ENCODE data around the gene NELL1.
"Not testable (repeated sequence)": the region's sequence is repeated elsewhere in the genome, so short reads cannot be mapped to it uniquely, and the experiment has no call there.

Gene NELL1

DNA sequence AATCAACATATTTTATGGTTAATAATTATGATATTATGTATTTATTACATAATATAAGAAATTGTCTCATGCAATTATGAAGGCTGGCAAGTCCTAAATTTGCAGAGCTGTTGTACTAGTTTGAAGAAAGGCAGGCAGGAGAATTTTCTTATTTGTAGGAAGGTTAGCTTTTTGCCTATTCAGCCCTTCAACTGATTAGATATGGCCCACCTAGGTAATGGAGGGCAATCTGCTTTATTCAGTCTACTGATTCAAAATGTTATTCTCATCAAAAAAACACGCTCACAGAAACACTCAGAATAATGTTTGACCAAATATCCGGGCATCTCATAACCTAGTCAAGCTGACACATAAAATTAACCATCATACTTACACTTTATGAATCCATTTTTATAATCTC, 589.0 kb downstream of the NELL1 start:
- no peak for DNase-seq

DNA sequence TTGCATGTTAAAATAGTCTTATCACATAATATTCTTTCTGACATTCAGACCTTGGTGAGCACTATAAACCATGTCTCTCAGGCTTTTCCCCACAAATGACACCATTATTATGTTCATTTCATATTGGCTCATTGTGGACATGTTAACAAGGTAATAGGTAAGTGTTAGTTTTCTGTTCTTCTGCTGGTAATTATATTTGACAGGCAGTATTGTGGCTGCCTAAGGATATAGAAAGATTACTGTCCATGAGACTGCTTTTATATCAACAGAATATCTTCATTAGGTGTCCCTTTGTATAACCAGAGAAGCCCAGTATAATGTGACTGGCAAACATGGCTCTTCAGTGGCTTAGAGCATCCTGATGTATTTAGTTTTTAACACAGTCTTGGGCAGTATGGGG, 590.7 kb downstream of the NELL1 start:
- no peak for DNase-seq

DNA sequence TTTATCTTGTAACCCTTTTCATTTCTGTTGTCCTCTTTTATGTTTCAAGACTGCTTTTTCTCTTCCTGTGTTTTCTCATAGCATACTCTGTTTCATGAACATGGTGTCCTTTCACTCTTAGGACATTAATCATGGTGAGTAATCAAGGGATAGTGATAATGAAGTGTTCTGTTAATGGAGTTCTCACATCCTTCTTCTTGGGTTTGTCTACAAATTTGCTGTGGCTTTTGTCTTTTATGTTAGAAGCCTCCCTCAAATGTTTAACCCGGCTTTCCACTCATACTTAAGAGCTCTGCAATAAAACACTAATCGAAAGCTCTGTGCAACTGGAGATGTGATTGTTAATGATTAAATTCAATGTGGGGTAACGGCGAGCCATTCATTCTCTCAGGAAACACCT, 593.6 kb downstream of the NELL1 start:
- DNase-seq: no peak

DNA sequence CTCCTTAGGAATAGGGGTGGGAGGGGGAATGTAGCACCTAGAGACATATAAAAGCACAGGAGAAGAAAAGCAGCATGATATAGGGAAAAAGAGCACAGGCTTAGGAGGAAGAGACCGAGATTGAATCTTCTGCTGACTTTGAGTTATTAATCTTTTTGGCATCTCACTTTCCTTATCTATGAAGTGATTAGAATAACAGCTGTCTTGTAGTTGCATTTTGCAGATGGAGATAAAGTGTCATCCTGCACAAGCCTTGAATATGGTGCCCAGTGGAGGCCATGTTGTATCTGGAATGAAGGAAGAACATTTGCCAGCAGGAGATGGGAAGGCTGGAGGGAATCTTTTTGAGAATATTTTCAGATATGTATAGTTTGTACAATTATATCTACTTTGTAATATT, 594.7 kb downstream of the NELL1 start:
- no peak for DNase-seq

DNA sequence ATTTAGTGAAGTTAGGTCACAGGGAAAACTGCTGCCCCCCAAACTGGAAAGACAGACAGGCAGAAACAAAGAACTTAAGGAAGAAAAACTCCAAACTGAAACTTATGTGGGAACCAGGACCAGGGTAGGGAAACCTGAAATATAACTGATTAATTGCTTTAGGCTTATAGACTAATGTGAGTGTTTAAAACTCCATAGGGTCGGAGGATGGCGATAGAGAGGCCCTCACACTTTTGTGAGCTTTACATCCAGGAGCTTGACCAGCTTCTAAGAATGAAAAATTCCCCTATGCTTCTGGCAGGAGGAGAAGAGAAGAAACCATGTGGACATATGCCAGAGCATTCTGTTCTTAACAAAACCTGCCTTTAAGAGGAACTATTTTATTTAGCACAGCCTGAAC, 598.6 kb downstream of the NELL1 start:
- no peak for DNase-seq

DNA sequence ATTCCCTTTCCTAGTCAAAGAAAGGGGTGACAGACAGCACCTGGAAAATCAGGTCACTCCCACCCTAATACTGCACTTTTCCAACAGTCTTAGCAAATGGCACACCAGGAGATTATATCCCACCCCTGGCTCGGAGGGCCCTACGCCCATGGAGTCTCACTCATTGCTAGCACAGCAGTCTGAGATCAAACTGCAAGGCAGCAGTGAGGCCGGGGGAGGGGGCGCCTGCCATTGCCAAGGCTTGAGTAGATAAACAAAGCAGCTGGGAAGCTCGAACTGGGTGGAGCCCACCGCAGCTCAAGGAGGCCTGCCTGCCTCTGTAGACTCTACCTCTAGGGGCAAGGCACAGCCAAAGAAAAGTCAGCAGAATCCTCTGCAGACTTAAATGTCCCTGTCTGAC, 602.8 kb downstream of the NELL1 start:
- DNase-seq: not testable (repeated sequence)

DNA sequence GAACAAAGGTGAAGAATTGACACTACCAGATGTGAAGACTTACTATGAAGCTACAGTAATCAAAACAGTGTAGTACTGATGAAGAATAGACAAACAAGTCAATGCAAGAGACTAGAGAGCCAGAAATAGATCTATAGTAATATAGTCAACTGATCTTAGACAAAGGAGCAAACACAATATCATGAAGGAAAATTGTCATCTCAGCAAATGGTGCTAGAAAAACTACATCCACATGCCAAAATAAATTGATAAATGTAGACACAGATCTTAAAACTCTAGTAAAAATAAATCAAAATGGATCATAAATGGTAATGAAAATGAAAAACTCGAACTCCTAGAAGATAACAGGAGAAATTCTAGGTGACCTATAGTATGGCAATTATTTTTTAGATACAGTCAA, 609.5 kb downstream of the NELL1 start:
- no peak for DNase-seq

DNA sequence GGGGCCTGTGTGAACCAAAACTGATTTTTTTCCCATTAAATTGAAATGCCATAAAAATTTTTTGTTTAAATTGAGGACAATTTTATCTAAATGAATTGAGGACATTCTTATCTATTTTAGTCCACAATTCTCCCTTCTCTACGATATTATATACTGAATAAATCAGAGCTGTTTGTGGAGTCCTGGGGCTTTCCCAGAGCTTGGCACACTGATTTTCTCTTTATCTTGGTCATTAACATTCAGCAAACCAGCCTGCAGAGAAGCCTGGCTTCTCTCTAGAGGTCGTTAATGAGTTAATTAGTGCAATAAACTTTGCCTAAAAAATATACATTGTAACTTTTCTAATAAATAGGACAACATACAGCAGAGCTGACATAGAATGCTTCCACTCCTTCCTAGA, 615.7 kb downstream of the NELL1 start:
- no peak for DNase-seq

DNA sequence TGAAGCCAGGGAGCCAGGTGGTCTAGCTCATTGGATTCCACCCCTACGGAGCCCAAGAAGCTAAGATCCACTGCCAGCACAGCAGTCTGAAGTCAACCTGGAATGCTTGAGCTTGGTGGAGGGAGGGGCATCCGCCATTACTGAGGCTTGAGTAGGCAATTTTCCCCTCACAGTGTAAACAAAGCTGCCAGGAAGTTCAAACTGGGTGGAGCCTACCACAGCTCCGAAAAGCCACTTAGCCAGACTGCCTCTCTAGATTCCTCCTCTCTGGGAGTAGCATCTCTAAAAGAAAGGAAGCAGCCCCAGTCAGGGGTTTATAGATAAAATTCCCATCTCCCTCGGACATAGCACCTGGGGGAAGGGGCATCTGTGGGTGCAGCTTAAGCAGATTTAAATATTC, 620.3 kb downstream of the NELL1 start:
- DNase-seq: no peak

DNA sequence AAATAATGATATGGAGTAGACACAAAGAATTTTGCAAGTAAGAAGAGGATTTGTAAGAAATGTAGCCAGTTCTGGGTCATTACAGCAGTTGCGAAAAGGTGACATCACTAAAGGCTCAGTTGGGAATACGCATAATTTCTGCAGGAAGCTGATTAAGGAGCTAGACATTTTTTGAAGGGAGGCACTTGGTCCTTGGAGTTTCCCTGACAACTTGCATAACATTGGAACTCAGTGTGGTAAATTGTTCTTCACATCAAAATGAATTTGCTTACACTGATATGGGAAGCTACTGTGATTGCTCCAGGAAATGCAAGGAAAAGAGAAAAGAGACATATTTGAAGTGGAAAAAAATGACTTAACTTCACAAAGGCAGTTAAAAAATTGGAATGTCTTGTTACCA, 626.1 kb downstream of the NELL1 start:
- no peak for DNase-seq

DNA sequence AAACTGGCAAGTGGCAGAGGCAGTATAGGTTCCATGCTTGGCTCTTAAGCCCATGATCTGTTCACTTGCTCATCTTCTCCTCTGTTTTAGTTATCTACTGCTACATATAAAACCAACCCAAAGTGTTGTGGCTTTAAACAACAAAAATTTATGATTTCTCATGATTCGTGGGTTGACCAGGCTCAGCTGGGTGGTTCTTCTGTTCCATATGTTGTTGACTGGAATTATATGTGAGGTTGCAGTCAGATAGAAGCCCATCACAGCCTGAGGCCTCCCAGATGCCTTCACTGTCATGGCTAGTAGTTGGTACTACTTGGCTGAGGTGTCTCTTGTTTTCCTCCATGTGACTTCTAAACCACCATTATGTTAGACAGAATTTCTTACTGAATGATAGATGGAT, 632.6 kb downstream of the NELL1 start:
- DNase-seq: no peak

DNA sequence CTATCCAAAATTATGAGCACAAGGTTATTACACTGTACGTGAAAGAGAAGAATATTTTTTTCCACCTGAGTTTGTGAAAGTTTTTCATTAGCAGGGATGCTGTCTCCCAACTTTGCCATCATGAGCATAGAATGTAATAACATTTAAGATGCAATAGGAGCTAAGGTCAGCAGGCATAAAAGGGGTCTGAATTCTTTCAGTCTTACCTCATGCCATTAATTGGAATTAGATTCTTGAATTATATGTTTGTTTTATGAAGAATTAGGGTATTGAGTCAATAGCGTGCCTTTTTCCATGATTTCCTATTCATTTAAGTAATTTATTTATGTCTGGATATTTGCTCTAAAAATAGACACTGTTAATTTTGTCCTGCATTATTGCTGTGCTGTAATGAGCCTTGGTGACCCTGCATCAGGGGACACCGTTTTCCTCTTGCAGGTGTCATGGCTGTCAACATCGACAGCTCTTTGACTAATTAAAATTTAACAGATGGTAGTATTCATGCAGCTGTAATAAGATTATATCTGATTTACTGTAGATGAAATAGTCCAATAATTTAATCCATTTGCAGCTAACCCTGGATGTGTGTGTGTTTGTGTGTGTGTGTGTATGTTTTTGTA, 637.5 kb downstream of the NELL1 start:
- no peak for DNase-seq

DNA sequence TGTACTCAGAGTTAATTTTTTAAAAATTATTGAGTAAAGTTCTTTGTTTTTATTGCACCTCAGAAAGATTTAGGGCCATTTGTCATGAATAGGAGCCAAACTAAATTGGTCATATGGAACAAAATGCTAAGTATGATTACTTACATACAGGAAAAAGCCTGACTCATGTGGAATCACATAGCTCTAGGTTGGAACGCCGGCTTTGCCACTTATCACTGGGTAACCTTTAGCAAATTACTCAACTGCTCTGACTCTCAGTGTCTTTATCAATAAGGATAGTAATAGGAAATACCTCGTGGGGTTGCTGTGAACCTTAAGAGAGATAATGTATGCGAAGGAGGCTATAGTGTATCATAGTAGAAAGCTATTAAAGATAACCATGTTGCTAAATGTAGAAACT, 638.5 kb downstream of the NELL1 start:
- DNase-seq: no peak

DNA sequence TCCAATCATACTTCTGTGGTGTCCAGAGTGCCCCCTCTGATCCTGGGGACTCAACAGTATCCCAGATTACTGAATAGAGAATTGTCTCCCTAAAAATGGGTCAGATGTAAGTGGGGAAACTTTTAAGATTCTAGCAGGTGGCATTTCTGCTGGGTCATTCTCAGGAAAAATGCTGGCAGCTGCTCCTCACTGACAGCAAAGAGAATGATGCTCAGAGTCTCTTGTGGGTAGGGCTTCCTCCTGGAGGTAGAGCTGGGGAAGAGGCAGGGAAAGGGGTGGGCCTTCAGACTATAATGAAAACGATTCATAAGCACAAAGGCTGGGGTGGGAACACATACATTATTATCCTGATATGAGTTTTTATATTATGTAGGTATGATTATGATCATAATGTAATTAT, 647.2 kb downstream of the NELL1 start:
- DNase-seq: no peak

DNA sequence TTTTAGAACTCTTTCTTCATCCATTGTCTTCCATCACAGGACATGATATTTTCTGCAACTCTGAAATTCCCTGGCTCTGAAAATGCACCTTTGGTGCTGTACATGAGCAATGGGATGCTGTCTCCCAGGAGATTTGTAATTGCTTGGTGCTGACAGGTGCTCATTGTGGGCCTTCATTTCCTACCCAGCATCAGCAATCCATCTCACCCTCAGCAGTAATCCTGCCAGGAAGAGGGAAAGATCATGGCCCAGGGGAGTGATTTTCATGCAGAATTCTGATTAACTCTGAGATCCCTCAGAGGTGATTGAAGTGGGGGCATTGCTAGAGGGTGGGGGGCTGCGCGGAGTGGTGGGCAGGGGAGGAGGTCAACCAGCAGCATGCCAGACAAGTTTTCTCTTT, 651.7 kb downstream of the NELL1 start:
- no peak for DNase-seq

DNA sequence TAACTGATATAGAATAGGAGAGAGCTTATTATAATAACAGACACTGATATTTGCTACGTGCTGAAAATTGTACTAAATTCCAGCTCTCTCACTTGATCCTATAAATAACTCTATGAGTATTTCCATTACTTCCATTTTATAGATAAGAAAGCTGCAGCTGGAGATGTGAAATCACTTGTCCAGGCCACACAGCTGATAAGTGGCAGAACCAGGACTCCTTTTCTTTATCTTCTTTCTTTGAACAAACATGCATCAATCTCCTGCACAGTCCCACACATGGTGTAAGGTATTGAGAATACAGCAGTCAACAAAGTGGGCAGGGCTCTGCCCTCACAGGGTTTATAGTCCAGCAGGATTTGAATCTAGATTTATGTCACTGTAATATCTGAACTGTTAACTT, 652.1 kb downstream of the NELL1 start:
- DNase-seq: no peak

DNA sequence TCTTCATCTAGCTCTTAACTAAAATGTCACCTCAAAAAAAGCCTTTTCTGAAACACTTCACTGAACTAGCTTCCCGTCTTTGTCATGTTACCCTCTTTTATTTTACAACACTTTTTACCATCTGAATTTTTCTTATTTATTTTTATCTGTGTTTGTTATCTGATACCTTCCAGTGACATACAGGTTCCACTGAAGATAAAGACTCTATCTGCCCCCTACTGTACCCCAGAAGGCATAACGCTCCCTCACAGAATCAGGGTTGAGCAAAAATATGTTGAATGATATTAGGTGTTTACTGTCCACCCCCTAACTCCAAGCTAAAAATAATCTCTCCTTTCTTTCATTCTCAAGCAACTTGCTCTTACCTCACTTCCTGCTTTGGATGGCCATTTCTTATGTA, 654.2 kb downstream of the NELL1 start:
- no peak for DNase-seq

DNA sequence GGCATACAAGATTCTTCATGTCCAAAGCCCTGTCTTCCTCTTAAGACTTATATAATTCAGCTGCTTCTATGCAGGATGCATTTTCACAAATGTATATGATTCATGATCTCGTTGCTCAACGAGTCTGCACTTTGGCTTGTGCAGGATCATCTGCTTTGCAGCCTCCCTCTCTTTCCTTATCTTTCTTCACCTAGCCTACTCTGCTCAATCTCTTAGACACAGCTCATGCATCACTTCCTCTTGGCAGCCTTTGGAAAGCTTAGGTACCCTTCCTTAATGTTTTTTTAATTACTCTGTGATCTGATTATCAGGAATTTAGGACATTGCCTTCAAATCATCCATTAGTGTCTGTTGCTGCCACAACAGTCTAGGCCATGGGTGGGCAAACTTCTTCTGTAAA, 673.8 kb downstream of the NELL1 start:
- DNase-seq: no peak

DNA sequence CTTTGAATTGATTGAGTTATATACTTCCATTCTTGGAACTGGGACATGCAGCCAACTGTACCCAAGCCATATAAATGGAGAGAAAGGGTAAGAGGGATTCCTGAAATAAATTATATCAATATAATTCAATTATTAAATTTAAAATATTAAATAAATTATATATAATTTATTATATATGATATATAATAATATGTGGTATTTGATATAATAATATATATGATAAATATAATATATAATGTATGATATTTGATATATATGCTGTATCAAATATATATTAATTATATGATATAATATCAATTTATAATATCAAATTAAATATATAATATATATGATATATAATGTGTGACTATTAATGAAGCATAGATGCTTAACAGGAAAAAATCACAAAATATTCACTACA, 677.0 kb downstream of the NELL1 start:
- DNase-seq: no peak

DNA sequence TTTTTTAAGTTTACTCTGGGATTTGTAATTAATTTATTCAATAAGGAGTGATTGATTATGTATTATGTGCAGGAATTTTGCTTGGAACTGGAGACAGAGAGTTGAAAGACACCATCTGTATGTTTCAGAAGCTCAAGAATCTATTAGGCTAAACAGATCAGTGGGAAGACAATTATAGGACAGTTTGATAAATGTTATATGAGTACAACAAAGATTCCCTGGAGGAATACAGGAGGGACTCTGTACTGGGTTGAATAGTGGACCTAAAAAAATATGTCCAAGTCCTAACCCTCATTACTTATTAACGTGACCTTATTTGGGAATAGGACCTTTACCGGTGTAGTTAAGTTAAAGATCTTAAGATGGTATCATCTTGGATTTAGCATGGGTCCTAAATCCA, 681.2 kb downstream of the NELL1 start:
- DNase-seq: no peak

DNA sequence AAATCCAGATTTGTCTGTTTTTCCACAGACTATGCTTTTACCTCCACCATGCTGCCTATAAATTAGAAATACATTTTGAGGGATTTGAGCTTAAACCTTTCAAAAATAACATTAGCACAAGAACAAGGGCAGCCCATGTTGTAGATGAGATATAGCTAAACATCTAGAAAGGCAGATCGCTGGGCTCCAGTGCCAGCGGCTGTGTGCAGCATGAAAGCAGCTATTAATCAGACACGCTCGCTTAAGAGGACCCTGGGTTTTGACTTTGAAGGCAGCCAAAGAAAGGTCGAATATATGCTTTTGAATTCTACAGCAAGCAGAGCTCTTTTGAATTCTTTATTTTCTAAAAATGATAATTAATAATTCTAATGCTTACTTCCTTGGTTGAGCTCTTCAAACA, 684.0 kb downstream of the NELL1 start:
- DNase-seq: no peak

DNA sequence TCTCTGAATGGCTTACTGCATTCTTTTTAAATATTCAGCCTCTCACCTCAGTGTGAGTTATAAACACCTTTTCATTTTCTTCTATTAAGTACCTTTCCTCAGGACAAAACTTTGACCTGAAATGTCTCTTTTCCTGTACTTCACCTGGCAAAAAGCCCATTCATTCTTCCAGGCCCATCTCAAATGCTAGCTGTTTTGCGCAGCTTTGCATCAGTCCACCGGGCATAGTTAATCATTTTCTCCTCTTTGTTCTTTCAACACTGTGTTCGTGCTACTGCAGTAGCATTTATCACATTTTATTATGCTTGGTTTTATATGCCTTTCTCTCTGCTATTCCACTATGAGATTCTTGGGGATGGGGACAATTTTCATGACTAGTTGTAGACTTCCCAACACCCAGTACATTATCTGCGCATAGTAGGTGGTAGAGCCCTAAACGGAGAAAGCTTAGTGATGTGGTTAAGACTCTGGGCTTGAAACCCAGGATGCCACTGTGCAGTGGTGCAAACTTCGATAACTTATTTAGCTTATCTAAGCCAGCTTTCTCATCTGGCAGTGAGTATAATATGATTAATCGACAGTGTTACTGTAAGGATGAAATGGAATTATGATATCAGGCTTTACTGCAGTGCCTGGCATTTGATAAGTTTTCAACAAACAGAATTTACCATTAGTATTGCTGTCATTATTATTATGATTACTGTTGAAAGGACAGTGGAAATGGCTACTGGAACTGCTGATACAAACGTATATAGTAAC, 695.7 kb downstream of the NELL1 start:
- DNase-seq: no peak

DNA sequence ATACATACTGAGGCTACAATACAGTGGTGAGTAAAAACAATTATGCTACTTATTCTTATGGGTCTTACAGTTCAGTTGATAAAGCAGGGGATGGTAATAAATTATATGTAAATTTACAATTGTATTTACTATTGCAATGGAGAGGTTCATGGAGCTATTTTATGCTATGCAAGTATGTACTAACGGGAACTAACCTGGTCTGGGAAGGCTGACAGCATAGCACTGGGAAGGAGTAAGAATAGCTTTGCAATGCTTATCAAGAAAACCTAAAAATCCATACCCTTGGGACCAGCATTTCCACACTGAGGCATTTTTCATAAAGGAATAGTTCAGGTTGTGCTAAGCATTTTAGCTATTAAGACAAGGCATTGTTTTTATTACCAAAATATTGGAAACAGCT, 700.6 kb downstream of the NELL1 start:
- no peak for DNase-seq

DNA sequence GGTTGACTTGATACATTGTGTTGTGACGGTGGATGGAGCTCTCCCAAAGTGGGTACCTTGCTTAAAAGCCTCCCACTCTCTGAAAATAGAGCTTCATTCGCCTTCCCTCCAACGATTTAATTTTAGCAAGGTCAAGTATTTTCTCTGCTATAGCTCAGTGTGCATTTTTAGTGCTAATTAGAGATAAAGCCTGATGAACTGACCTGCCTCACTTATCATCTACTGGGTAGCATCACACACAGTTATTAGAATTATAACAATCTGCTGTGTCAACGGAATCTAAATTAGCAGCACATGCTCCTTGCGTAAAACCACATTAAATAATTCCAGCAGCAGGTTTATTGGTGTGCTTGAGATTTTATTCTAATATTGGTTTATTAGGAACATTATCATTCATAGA, 701.7 kb downstream of the NELL1 start:
- no peak for DNase-seq

DNA sequence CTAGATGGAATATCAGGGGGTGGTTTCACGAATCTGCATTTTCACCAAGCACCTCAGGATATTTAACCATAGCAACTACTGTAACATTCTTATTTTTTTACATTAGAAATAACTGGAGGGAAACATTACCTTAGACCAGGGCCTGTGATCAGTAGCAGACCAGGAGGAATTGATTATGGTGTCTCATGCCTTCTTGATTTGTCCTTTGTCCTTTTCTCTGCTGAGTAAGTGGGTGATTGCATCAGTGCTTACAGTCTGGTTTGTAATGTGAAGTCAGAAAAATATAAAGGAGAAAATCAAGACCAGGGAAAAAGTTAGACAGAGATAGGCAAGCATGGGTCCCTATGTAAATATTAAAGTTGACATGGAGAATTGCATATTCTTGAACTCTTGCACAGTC, 703.3 kb downstream of the NELL1 start:
- no peak for DNase-seq
